Activated CD4-positive, alpha-beta T cell treated with anti-CD3 and anti-CD28 coated beads, Interleukin-2, amount 50 U/mL, for 4 hours (primary cell): Measurements from ENCODE around the gene ZBTB47.

ENCODE experiments used
- DNase-seq, 2 experiments: peaks; one replicate each; pipeline ENCODE4 v3.0.0-alpha.2; 2020

The ZBTB47 gene

GRCh38 chr3:42653560-42654330, at the start of gene ZBTB47:
Gene ZBTB47 (plus strand): TSS chr3:42653697. CDS start chr3:42658356, 4,659 bp downstream.
- DNase-seq, result no peak

- DNase-seq, result no peak
Observed at GRCh38 chr3:42605546-42606173, 47.8 kb upstream of the ZBTB47 start.

DNA sequence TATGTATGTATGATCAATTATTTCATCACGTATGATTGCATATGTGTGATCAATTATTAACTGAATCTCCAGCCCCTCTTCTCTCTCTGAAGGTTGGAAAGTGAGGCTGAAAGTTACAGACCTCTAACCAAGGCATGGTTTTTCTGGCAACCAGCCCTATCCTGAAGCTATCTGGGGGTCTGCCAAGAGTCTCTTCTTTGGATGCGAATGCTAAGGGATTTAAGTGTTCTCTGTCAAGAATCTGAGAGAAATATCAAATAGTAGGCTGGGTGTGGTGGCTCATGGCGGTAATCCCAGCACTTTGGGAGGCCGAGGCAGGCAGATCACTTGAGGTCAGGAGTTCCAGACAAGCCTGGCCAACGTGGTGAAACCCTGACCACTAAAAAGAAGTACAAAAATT, 44.9 kb upstream of the ZBTB47 start:
- no peak for DNase-seq

DNA sequence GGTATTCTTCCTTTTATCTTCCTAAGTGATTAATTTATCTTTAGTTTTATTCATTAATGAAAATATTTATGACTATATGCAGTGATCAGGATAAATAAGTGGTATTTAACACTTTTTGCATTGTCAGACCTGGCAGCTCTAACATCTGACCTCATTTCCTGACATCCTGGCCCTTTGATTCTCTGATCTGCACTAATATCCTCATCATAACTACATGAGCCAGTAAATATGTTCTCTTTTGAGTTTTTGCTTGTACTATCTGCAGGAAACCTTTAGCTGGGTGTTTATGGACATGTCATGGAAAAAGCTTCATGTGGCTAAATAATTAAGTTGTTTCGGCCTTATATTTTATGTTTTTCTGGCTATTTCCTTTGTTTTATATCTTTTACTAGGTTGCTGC, 42.5 kb upstream of the ZBTB47 start:
- no peak for DNase-seq

DNA sequence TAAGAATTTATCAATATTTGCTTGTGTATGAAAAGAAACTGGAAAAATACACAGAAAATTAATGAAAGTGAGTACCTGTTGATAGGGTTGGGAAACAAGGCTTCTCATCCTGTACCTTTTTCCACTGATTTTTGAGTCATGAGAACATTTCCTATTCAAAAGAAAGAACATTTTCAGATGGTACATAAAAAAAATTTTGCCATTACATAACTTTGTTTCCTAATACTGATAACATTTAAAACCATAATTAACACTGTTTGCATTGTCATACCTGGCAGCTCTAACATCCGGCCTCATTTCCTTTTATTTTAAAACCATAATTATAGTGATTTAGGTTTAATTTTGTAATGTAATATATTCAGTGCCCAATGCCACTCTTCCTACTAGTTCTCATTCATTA, 41.3 kb upstream of the ZBTB47 start:
- no peak for DNase-seq

- DNase-seq, result no peak
Observed at GRCh38 chr3:42612928-42613327, 40.6 kb upstream of the ZBTB47 start.

DNA sequence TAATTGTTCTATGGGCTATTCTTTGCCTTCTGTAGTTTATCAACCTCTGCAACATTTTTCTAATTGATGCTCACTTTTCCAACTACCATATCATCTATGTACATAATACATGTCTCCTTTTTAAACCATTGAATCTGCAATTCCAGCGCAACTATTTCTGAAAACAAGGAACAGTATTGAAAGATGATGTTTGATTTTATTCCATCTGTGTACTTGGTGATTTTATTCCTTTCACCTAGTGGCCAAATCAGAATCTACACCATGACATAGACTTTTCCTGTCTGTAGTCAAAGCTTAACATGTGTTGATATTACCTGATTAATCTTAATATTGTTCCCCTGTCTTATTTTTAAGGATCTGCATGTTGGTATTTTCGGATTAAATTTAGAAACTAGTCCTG, 40.0 kb upstream of the ZBTB47 start:
- no peak for DNase-seq

DNA sequence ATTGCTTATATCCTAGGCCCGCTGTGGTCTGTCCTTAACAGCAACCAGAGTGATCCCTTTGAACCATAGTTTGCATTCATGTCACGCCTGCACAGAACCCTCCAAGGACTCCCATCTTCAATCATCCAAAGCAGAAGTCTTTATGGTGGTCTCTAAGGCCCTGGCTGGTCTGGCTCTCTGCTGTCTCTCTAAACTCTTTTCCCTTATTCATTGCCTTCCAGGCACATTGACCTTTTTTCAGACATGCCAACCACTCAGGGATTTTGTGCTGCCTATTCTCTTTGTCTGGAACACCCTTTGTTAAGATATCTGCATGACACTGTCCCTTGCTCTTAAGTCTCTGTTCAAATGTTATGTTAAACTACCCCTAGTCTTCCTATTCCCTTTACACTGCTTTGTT, 21.9 kb upstream of the ZBTB47 start:
- no peak for DNase-seq

DNA sequence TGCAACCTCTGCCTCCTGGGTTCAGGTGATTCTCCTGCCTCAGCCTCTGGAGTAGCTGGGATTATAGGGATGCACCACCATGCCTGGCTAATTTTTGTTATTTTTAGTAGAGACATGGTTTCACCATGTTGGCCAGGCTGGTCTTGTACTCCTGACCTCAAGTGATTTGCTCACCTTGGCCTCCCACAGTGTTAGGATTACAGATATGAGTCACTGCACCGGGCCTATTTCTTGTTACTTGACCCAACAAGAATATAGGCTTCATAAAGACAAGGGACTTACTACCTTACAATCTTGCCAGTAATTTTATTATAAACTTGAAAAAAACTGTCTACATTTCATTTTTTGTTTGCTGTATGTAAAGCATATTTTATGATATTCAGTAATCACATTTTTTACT, 21.4 kb upstream of the ZBTB47 start:
- DNase-seq, result no peak

GRCh38 chr3:42633544-42633943, 20.0 kb upstream of the ZBTB47 start:
- DNase-seq, result no peak

DNA sequence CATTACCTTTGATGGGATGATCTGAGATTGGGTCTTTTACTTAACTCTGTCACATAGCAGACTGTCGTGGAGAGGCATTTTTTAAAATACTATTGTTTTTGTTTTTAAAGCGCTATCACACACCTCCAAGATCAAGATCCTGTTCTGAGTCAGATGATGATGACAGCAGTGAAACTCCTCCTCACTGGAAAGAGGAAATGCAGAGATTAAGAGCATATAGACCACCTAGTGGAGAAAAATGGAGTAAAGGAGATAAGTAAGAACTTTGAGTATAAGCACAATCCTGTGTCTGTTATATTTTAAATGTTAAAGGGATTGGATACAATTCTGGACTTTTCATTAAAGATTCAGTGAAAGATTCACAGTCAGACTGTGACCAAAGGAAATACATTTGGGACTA, 18.4 kb upstream of the ZBTB47 start:
- no peak for DNase-seq

GRCh38 chr3:42637001-42637400, 16.5 kb upstream of the ZBTB47 start:
- no peak for DNase-seq

- DNase-seq, result peak in 1 of 2 experiments; percentile 20
Observed at GRCh38 chr3:42638339-42638842, 15.1 kb upstream of the ZBTB47 start.

- no peak for DNase-seq
Observed at GRCh38 chr3:42639192-42639591, 14.3 kb upstream of the ZBTB47 start.

DNA sequence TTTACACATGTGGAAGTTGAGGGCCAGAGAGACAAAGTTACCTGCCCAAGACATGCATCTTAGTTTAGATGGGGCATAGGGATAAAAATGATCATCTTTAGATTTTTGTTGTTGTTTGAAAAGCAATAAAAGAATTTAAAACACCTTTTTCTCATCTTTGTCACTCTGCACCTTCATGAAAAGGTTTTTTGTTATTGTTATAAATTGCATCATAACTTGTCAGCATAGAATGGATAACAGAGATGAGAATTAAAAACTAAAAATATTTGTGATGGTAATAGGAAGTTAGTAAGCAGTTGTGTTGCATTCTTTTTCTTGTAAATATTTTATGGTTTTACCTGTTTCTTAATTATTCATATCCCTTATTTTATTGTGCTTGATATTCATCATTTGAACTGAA, 13.4 kb upstream of the ZBTB47 start:
- DNase-seq, result no peak

GRCh38 chr3:42640771-42641370, 12.6 kb upstream of the ZBTB47 start:
- DNase-seq, result no peak

GRCh38 chr3:42647821-42648459, 5.6 kb upstream of the ZBTB47 start:
- DNase-seq, result no peak

DNA sequence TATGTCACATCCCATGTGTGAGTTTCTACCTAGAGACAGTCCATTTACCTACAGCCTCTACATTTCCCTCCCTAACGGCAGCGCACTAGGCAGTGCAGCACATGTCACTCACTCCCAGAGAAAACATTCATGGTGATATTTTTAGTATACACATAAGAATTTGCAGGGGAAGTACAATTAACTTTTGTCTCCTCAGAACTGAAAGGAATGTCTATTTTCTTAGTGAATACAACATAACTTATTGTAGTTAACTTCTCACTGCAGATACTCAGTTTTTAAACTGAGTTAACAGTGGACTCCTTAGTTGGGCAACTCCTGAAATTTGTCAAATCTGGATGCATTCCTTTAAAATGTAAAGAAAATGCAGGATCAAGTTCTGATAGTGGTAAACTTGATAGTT, 4.5 kb upstream of the ZBTB47 start:
- DNase-seq, result no peak

DNA sequence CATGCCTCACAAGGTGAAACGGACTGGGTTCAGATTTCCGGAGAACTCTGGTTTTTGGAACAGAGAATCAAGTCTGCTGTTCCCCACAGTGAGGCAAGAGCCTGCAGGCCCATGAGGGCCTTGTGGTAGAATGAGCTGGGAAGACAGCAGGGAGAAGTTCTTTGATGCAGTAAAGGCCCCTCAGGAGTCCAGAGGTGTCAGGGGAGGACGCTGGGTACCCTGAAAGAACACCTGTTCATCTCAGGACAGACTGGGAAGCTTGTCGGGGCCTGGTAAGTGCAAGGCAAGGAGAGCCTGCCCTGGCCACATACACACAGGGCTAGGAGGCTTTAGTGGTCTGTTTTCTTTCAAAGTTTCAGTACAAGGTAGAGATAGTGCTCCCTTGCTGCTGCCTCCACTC, 3.7 kb upstream of the ZBTB47 start:
- no peak for DNase-seq

DNA sequence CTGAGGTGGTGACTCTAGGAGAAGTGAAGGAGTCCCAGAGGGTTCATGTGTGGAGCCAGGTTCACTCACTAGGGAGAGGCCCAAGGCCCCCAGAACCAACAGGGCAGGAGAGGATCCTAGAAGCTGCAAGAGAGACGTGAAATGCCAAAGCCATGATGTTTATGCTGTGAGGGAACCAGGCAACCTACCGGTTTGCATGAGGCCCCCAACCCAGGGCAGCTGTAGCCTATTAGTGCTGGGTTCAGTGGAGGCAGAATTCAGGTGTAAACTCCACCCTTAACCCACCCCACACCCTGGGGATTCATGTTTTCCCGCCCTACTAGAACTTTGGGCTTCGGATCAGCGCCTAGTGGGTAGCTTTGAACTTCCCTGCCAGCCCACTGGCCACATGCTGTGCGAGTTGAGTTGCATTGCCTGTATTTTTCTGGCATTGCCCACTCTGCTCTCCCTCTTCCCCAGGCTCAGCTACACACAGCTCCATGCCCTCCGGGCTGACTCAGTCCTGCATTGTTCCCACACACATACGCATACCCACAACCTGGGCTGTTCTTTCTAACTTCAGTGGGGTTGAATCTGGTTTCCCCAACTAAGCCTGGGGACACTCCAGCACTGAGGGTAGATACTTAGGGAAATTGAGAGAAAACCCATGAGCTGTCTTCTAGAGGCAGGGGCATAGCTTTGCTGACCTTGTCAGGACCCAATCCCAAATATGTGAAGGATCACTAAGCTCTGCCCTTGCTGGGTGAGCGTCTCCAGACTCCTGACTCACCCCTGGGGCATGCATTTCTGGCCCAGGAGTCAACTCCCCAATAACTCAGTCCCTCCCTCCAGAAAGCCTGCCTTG, 2.0 kb upstream of the ZBTB47 start:
- DNase-seq, result no peak

- DNase-seq, result no peak
Observed at GRCh38 chr3:42652251-42652610, 1.3 kb upstream of the ZBTB47 start.

DNA sequence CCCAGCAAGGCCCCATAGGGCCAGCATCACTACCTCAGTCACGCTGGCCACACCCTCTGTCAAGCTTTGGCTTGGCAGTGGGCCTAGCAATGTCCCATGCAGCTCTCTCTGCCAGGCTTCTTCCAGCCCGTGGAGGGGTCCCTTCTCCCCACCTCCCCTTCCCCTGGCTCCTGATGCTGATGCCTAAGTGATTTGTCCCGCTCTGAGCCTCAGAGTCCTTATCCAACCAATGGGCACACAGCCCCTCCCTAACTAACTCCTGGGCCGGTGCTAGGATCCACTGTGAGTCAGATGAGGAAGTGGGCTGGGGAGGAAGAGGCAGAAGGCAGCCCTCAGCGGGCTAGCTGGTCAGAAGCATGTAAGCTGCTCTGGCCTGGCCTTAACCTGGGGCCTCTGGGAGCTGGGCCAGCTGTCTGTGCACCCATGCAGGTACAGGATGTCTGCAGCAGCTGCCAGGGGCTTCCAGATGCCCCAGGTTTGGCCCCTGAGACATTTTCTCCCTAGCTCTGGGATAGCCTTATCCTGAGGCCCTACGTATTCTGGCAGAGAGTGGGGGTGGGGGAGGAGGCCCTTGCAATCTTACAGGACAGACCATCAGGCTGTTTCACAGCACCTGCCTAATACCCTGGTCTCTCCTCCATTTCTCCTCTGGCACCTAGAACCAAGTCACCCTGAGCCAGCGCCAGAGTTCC, 740 bp upstream of the ZBTB47 start:
- DNase-seq, result no peak
